ENCODE data around the gene VPS13D. TPM values are rescaled to one million over a fixed set of nuclear protein-coding genes. Genes with fewer than 3 reads are reported as not detected.
"Not testable (repeated sequence)": the region's sequence is repeated elsewhere in the genome, so short reads cannot be mapped to it uniquely, and the experiment has no call there.

VPS13D gene
- total RNA-seq, 2 donors from 2014 or later: 70.1 to 129 TPM

DNA sequence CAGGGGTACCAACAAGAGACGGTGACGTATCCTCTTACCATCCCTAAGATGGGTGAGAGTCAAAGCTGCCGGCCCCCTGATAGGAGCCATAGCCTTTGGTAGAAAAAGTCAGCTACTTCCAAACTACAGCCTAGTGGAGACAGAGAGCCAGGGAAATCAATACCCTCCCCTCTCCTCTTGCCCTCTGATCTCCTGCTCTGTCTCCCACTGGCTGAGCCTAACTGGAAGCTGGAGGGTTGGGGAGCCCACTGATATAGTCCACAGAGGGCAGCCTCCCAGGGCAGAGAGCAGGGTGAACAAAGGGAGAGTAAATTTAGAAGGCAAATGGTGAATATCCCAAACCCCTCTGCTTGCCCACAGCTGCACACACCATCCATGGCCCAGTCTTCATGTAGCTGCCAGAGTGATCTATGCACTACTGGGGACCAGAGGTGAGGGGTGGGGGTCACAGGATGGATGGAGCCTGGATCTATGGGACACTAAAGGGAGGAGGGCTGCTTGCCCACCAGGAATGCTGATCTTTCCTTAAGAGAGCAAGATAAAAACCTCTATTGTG is 308.2 kb downstream of the VPS13D start:
- ATAC-seq (ENCODE audit: insufficient number of reproducible peaks, low FRiP score, low read depth) (no peak), DNase-seq (ENCODE audit: low spot score) (no peak)
- no peak overlapping the region for H3K27ac ChIP-seq
- TF ChIP-seq, protein P1, sequence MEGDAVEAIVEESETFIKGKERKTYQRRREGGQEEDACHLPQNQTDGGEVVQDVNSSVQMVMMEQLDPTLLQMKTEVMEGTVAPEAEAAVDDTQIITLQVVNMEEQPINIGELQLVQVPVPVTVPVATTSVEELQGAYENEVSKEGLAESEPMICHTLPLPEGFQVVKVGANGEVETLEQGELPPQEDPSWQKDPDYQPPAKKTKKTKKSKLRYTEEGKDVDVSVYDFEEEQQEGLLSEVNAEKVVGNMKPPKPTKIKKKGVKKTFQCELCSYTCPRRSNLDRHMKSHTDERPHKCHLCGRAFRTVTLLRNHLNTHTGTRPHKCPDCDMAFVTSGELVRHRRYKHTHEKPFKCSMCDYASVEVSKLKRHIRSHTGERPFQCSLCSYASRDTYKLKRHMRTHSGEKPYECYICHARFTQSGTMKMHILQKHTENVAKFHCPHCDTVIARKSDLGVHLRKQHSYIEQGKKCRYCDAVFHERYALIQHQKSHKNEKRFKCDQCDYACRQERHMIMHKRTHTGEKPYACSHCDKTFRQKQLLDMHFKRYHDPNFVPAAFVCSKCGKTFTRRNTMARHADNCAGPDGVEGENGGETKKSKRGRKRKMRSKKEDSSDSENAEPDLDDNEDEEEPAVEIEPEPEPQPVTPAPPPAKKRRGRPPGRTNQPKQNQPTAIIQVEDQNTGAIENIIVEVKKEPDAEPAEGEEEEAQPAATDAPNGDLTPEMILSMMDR (IDR thresholded peaks at IDR 0.05): no peak
- H3K36me3 ChIP-seq: no peaks in the 10 kb centered on the region
- peaks cover 5% of the 10 kb centered on the region for H3K9me3 ChIP-seq
- no peaks in the 10 kb centered on the region for H3K27me3 ChIP-seq (replicated peaks; ENCODE audit: insufficient read depth)
- peaks cover 15 to 34% of the 10 kb centered on the region in 2 donors for H3K4me1 ChIP-seq (ENCODE audit: control insufficient read depth in 1 of 2, low read depth in 2 of 2)
- no peak overlapping the region for H3K4me3 ChIP-seq

DNA sequence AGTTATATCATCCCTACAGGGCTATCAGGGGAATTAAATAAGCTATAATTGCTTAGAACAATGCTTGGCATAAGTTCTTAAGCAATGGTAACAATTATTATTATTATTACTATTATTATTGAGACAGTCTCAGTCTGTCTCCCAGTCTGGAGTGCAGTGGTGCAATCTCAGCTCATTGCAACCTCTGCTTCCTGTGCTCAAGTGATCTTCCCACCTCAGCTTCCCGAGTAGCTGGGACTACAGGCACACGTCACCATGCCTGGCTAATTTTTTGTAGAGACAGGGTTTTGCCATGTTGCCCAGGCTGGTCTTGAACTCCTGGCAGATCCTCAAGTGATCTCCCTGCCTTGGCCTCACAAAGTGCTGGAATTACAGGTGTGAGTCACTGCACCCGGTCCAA is 308.7 kb downstream of the VPS13D start:
- H3K27me3 ChIP-seq (replicated peaks; ENCODE audit: insufficient read depth); H3K36me3 ChIP-seq; H3K9me3 ChIP-seq; H3K4me3 ChIP-seq; DNase-seq (ENCODE audit: low spot score); ATAC-seq (ENCODE audit: insufficient number of reproducible peaks, low FRiP score, low read depth); H3K27ac ChIP-seq: not testable (repeated sequence)
- H3K4me1 ChIP-seq (ENCODE audit: control insufficient read depth in 1 of 2, low read depth in 2 of 2): peaks cover 15 to 34% of the 10 kb centered on the region in 2 donors

GRCh38 chr1:12539320-12539704 is 309.5 kb downstream of the VPS13D start:
- Histone ChIP-seq H3K36me3 (no peaks in the 10 kb centered on the region), H3K27me3 (replicated peaks; ENCODE audit: insufficient read depth) (no peaks in the 10 kb centered on the region), H3K4me1 (ENCODE audit: control insufficient read depth in 1 of 2, low read depth in 2 of 2) (peaks cover 15 to 34% of the 10 kb centered on the region in 2 donors), H3K9me3 (peaks cover 5% of the 10 kb centered on the region), H3K27ac (peak overlapping the region; percentile 77 to 90), H3K4me3 (no peak overlapping the region)
- DNase-seq (ENCODE audit: low spot score): no peak
- TF ChIP-seq, protein P1 (IDR thresholded peaks at IDR 0.05): no peak
- no peak for ATAC-seq (ENCODE audit: insufficient number of reproducible peaks, low FRiP score, low read depth)

DNA sequence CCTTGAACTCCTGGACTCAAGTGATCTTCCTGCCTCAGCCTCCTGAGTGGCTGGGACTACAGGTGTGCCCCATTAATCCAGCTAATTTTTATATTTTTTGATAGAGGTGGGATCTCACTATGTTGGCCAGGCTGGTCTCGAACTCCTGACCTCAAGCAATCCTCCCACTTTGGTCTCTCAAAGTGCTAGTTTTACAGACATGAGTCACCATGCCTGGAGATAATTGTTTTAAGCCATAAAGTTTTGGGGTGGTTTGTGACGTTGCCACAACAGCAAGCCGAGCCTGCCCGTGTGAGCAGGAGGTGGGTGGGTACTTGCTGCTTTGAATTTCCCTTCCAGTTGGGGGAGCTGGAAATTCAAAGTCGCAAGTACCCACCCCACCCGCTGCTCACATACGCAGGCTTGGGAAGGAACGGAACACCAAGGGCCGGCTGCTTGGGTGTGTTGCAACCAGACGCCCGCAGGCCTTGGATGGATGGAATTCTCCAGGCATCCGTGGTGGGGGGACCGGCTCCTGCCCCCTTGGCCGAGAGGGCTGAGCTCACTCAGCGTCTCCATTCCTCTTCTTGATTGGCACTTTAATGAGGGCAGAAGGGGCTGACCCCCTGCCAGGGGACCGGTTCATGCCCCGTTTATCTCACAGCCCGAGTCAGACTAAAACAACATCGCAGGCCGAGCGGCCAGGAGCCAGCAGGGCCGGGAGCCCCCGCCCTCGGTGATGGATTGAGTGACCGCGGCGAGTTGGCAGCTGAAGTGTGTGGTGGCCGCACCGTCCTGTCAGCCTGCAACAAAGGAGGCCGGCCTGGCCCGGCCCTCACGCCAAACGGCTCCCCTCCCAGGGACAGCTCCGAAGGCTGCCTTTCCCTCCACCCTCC is 310.1 kb downstream of the VPS13D start:
- peaks cover 5% of the 10 kb centered on the region for H3K9me3 ChIP-seq
- H3K4me1 ChIP-seq (ENCODE audit: control insufficient read depth in 1 of 2, low read depth in 2 of 2): peaks cover 15 to 34% of the 10 kb centered on the region in 2 donors
- peak overlapping the region; percentile 77 to 90 for H3K27ac ChIP-seq
- TF ChIP-seq, protein P1 (IDR thresholded peaks at IDR 0.05): peak; percentile 14
- no peaks in the 10 kb centered on the region for H3K36me3 ChIP-seq
- peak; percentile 80 for DNase-seq (ENCODE audit: low spot score)
- peak overlapping the region; percentile 32 for H3K4me3 ChIP-seq
- no peaks in the 10 kb centered on the region for H3K27me3 ChIP-seq (replicated peaks; ENCODE audit: insufficient read depth)
- ATAC-seq (ENCODE audit: insufficient number of reproducible peaks, low FRiP score, low read depth): peak; percentile 82

- no peak for DNase-seq (ENCODE audit: low spot score)
- H3K4me3 ChIP-seq: peak overlapping the region; percentile 32
Measured at GRCh38 chr1:12540580-12541273, 310.9 kb downstream of the VPS13D start.

More at GRCh38 chr1:12540580-12541273, 310.9 kb downstream of the VPS13D start:
- Histone ChIP-seq H3K27ac (peak overlapping the region; percentile 77 to 90), H3K36me3 (no peaks in the 10 kb centered on the region), H3K4me1 (ENCODE audit: control insufficient read depth in 1 of 2, low read depth in 2 of 2) (peaks cover 15 to 34% of the 10 kb centered on the region in 2 donors), H3K27me3 (replicated peaks; ENCODE audit: insufficient read depth) (no peaks in the 10 kb centered on the region), H3K9me3 (peaks cover 5% of the 10 kb centered on the region)
- TF ChIP-seq, protein P1 (IDR thresholded peaks at IDR 0.05): no peak
- no peak for ATAC-seq (ENCODE audit: insufficient number of reproducible peaks, low FRiP score, low read depth)

Measured in thoracic aorta (tissue), 2 donors.